Erythroblast (primary cell): ENCODE data around the gene FAM200B.

Experiments used
- GATA1 ChIP-seq: IDR thresholded peaks from 2 replicates; pipeline ENCODE4 v1.6.1; 2011; ENCODE audit warnings: low read depth, mild to moderate bottlenecking, control low read depth, low read length, moderate library complexity
- POLR2A ChIP-seq: IDR thresholded peaks from 2 replicates; pipeline ENCODE4 v1.6.1; 2011; ENCODE audit warnings: mild to moderate bottlenecking, low read length

GRCh38 chr4:15694431-15694830 lies 12.8 kb downstream of the FAM200B start:
- TF ChIP-seq POLR2A (no peak), GATA1 (no peak)
